NK-92 (cell line): ENCODE measurements around the gene TEX47.

Experiments
- DNase-seq: peaks from one replicate; lab custom pipeline; 2025; ENCODE audit not compliant: unreplicated experiment; lab: John Stamatoyannopoulos, UW

Gene TEX47

DNA sequence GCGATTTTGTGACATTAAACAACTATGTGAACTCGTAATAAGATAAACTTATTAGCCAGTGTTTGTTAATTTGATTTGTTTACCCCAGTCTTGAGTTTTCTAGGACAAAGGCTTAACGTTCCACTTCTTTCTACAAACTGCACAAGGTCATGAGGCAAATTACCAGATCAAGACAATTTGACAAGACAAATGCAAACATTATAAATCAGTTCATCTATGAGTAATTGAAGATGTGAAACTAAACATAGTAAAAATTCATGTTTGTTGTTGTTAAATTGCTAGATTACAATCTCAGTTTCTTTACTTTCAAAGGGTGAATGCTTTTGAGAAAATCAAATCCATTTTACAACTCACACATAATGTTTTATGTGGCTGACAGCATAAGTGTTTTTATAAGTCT, 49.4 kb downstream of the TEX47 start:
- DNase-seq: no peak
